Astrocyte of the spinal cord (primary cell): Measurements from ENCODE around the gene FAM170B.

Experiments used
- DNase-seq: peaks from one replicate; pipeline ENCODE4 v3.0.0; 2011; ENCODE audit warnings: low read depth, low spot score
- H3K4me3 ChIP-seq: 2 replicates; pipeline ENCODE4 v1.5.1; 2011; ENCODE audit warnings: low read depth, mild to moderate bottlenecking, low read length, moderate library complexity
- in situ Hi-C: cut with HindIII; loops from 2 replicates; pipeline ENCODE4 v1.10.0; 2017; ENCODE audit warnings: low sequenced_read_pairs
- TF ChIP-seq, protein P1 (sequence below): IDR thresholded peaks from 2 replicates; pipeline ENCODE4 v1.5.1; 2012; ENCODE audit warnings: low read depth, mild to moderate bottlenecking, low read length, inconsistent platforms

FAM170B gene

DNA sequence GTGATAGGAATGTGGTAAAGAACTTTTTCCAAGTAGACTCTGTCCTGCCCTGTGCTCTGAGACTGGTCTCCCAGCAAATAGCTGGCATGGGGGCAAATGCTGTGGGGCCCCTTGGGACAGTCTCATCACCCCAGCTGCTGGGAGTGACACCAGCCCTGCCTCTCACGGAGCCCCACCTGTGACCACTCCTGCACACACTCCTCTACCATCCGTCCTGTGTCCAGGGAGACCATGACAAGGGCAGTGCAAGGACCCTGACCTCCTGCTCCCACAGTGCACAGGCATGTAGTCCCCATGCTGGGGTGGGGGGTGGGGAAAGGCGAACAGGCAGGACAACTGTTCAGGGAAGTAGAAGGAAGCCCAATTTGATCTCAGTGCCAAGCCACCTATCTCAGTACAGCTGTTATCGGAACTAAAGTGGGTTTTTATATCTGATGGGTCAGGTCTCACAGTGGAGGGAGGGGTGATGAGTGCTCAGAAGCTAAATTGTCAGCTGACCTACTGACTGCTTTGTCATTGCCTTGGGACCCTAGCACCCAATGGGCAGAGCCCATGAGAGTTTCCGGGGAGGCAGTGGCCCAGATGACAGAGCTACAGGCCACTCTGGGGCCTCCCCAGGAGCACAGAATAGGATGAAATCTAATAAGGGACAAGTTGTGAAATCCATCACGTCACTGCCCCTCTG, 43.0 kb downstream of the FAM170B start:
- in situ Hi-C loops = no loop called here
- no peak overlapping the region for H3K4me3 ChIP-seq
- no peak for DNase-seq
- TF ChIP-seq, protein P1, sequence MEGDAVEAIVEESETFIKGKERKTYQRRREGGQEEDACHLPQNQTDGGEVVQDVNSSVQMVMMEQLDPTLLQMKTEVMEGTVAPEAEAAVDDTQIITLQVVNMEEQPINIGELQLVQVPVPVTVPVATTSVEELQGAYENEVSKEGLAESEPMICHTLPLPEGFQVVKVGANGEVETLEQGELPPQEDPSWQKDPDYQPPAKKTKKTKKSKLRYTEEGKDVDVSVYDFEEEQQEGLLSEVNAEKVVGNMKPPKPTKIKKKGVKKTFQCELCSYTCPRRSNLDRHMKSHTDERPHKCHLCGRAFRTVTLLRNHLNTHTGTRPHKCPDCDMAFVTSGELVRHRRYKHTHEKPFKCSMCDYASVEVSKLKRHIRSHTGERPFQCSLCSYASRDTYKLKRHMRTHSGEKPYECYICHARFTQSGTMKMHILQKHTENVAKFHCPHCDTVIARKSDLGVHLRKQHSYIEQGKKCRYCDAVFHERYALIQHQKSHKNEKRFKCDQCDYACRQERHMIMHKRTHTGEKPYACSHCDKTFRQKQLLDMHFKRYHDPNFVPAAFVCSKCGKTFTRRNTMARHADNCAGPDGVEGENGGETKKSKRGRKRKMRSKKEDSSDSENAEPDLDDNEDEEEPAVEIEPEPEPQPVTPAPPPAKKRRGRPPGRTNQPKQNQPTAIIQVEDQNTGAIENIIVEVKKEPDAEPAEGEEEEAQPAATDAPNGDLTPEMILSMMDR = no peak

DNA sequence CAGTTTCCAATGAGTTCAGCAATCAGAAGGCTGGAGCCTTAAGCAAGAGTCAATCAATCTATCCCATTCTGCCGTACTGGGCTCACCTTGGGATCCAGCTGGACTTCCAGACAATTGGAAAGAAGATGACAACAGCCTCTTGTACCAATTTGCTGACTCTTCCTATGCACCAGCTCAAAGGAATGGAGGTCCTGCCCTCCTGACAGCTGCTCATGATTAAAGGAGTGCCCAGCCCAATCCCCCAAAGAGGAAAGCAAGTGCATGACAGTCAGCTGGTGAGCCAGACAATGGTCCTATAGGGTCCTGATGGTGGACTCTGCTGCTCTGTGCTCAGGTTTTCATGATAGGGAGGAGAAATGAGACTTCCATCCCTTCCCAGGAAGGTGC, 43.6 kb downstream of the FAM170B start:
- no peak overlapping the region for H3K4me3 ChIP-seq
- TF ChIP-seq, protein P1 = no peak
- DNase-seq = no peak
- in situ Hi-C loops = no loop called here

DNA sequence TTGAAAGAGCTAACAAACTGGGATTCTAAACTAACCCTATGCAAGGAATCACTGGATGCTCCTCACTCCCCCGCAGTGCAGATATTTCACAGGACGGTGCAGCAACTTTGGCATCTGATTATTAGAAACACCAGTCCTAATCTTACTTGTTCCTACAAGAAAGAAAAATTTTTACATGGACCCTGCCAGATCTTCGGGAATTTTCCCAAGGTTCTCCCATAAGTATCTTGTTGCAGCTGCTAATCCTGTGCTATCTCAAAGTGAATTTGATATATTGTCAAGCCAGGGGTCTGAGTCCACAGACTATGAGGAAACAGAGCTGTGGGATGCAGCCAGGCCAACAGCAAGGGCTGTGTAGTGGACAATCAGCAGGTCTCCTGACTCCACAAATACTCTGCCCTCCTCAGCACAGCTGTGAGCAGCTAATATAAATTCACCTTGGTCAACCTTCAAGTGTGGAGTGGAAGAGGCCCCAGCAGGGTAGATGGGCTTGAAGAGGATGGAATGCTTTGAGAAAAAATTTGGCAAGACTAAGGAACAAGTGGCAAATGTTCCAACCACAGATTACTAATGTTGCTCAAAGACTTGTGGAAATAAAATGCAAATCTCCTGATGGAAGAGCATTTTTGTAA, 44.1 kb downstream of the FAM170B start:
- in situ Hi-C loops = no loop called here
- TF ChIP-seq, protein P1 = no peak
- DNase-seq = peak; percentile 65
- H3K4me3 ChIP-seq = no peak overlapping the region

DNA sequence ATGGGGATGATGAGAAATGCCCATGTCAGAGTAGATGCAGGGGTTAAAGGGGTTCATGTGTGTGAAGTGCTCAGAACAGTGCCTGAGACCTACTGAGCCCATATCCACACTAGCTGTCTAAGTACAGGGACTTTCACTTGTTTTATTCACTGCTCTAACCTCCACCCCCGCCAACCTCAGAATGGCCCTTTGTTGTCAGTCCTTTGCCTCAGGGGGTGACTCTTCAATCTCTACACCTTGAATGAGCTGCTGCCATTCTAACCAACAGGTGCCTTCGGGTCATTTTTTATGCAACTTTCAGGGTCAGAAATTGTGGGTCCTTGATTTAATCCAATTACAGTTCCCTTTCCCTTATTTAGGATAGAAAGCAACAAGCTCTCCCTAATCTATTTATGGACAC, 44.7 kb downstream of the FAM170B start:
- H3K4me3 ChIP-seq = no peak overlapping the region
- TF ChIP-seq, protein P1 = no peak
- no peak for DNase-seq
- in situ Hi-C loops = no loop called here

DNA sequence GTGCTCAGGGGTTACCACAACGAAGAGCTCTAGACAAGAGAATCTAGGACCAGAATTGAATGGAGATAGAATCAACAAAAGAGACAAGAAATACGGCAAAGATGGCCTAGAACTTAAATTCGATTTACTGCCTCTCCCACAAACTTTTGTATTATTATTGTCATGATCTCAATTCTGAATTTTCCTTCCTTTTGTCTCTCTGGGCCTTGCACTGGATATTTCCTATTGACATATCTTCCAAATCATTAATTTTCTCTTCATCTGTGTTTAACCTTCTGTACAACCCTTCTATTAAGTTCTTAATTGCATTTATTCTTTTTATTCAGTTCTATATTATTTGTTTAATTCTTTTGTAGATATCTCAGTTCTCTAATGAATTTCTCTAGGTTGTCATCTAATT, 46.9 kb downstream of the FAM170B start:
- DNase-seq = no peak
- H3K4me3 ChIP-seq = no peak overlapping the region
- TF ChIP-seq, protein P1 = no peak
- in situ Hi-C loops = no loop called here

DNA sequence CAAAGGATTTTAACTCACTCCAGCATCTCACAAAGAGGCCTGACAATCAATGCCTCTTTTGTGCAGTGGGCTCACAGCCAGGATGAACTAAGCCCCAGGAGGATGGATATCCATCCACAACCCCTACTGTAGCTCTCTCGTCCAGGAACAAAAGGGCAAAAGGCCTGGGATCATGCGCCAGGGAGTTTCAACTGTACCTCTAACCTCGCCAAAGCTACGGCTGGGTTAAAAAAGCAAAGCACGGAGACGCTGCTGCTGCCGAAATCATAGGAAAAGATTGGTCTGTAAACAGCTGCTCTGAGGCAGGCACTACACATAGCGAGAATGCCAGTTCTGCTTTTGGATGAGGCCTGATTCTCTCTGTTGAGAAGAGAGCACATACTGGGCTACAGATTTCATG, 50.6 kb downstream of the FAM170B start:
- in situ Hi-C loops = no loop called here
- no peak overlapping the region for H3K4me3 ChIP-seq
- TF ChIP-seq, protein P1 = no peak

More for the DNA sequence above, 50.6 kb downstream of the FAM170B start:
- peak; percentile 13 for DNase-seq
